Thymus (tissue), 11 donors: ENCODE results near the gene STEAP4. TPM values are rescaled to one million over a fixed set of nuclear protein-coding genes. Genes with fewer than 3 reads are reported as not detected.

ENCODE experiments used
- DNase-seq, 9 donors: peaks; one replicate each; pipeline ENCODE4 v3.0.0-alpha.2; 2013; ENCODE audit warnings: low spot score in 9 of 9, low read depth in 6 of 9, missing footprints in 1 of 9
- H3K27ac ChIP-seq, 2 donors: one replicate each; pipeline ENCODE4 v1.5.1; 2013; ENCODE audit warnings: control low read depth in 1 of 2, low read depth in 1 of 2, low read length in 1 of 2, mild to moderate bottlenecking in 1 of 2, moderate library complexity in 1 of 2
- H3K27me3 ChIP-seq, 2 donors: one replicate each; pipeline ENCODE4 v1.5.1; 2013; ENCODE audit warnings: low read length in 1 of 2; ENCODE audit not compliant: control insufficient read depth in 2 of 2, insufficient read depth in 1 of 2
- H3K36me3 ChIP-seq, 2 donors: one replicate each; pipeline ENCODE4 v1.5.1; 2013; ENCODE audit warnings: low read length in 1 of 2, mild to moderate bottlenecking in 1 of 2, moderate library complexity in 1 of 2; ENCODE audit not compliant: control insufficient read depth in 2 of 2, insufficient read depth in 2 of 2
- H3K4me1 ChIP-seq, 2 donors: one replicate each; pipeline ENCODE4 v1.5.1; 2013; ENCODE audit warnings: low read length in 2 of 2; ENCODE audit not compliant: control insufficient read depth in 2 of 2, insufficient read depth in 2 of 2
- H3K4me3 ChIP-seq, 2 donors: one replicate each; pipeline ENCODE4 v1.5.1; 2013; ENCODE audit warnings: low read length in 2 of 2, control low read depth in 1 of 2, mild to moderate bottlenecking in 1 of 2
- H3K9me3 ChIP-seq, 2 donors: one replicate each; pipeline ENCODE4 v1.5.1; 2013; ENCODE audit warnings: low read length in 1 of 2, mild to moderate bottlenecking in 1 of 2; ENCODE audit not compliant: control insufficient read depth in 2 of 2, insufficient read depth in 1 of 2
- WGBS: extraction: QIAGEN DNeasy Blood & Tissue Kit; methylation state at CpG from one replicate; pipeline ENCODE4 v1.1.7; 2013; 5-methylcytosine and 5-hydroxymethylcytosine counted together
- polyA plus RNA-seq: library from polyadenylated mRNA; stranded (reverse); fragments of 200-250 nt; gene quantifications from one replicate; pipeline ENCODE4 v1.2.3, GENCODE V29; 2013
- total RNA-seq: library from RNA; stranded (reverse); fragments of 120-200 nt; gene quantifications from one replicate; pipeline ENCODE4 v1.2.4, GENCODE V29; 2013
- donor health status: healthy.

The STEAP4 gene
- total and polyA plus RNA-seq, 2 donors = 0.38 to 7.9 TPM

DNA sequence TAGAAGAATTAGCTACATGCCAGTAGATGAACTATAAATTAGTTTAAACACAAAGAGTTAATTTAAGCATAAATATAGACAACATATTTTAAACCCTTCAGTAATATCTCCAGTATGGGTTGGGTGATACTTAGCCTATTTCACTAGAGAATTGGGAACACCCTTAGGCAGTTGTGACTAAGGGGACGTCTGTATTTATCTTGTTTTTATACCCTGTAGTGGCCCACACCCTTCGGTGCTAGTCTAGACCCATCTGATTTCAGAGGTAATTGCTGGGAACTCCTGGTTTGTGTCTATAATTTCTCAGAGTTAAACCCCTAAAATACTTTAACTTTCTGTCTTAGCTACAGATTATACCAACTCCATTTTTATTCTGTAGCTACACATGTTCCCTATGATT, 11.5 kb upstream of the STEAP4 start:
- no peaks in the 10 kb centered on the region for H3K4me1 ChIP-seq
- H3K27ac ChIP-seq = no peak overlapping the region
- no peaks in the 10 kb centered on the region for H3K36me3 ChIP-seq
- WGBS = 93% methylated on average over 2 of the region's 2 CpGs
- H3K4me3 ChIP-seq = no peak overlapping the region
- H3K27me3 ChIP-seq = no peaks in the 10 kb centered on the region
- no peak for DNase-seq
- no peaks in the 10 kb centered on the region for H3K9me3 ChIP-seq

GRCh38 chr7:88317422-88317821, 10.7 kb upstream of the STEAP4 start:
- no peaks in the 10 kb centered on the region for H3K9me3 ChIP-seq
- H3K27ac ChIP-seq = no peak overlapping the region
- WGBS = 95% methylated on average over 1 of the region's 1 CpG
- H3K27me3 ChIP-seq = no peaks in the 10 kb centered on the region
- H3K36me3 ChIP-seq = no peaks in the 10 kb centered on the region
- H3K4me3 ChIP-seq = no peak overlapping the region
- no peaks in the 10 kb centered on the region for H3K4me1 ChIP-seq
- no peak for DNase-seq

DNA sequence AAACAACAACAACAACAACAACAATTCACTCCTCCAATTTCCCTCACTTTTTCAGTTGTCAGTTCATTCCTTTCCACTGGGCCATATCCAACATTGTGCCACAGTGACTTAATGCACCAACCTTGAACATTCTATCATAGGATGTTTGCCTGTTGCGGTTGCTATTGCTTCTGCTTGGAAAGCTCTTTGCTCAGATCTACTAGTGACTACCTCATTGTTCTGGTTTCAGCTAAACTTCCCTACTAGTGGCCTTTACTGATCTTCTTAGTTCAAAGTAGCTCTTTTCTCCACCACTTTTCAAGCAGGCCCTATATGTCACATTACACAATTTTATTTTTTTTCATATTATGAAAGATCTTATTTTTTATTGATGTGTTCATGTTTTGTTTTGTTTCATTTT, 9.8 kb upstream of the STEAP4 start:
- WGBS = 99% methylated on average over 1 of the region's 1 CpG
- Histone ChIP-seq H3K4me3 (no peak overlapping the region), H3K9me3 (no peaks in the 10 kb centered on the region), H3K27ac (no peak overlapping the region), H3K27me3 (no peaks in the 10 kb centered on the region), H3K36me3 (no peaks in the 10 kb centered on the region), H3K4me1 (no peaks in the 10 kb centered on the region)
- no peak for DNase-seq

GRCh38 chr7:88315522-88315921, 8.8 kb upstream of the STEAP4 start:
- H3K4me1 ChIP-seq = no peaks in the 10 kb centered on the region
- WGBS = 73% methylated on average over 2 of the region's 2 CpGs

DNA sequence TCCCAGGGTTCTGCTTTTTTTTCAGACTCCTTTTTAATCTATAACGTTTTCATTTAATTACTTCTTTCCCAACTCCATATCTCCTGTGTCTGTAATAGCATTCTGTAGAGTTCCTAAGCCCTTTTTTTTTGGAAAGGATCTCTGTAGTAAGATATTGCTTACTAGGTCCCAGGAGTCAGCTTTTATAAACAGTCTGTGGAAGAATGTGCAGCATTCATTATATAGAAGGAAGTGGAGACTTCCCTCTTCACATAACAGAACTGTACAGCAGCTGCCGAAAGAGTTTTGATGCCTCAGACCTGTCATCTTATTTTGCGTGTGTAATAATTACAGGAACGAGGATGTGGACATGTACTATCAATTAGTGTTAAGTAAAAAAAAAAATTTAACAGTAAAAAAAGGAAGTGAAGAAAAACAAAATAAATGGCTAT, 7.4 kb upstream of the STEAP4 start:
- 9% methylated on average over 4 of the region's 4 CpGs for WGBS
- H3K4me1 ChIP-seq = no peaks in the 10 kb centered on the region
- H3K36me3 ChIP-seq = no peaks in the 10 kb centered on the region
- no peak overlapping the region for H3K4me3 ChIP-seq
- no peaks in the 10 kb centered on the region for H3K9me3 ChIP-seq
- no peak overlapping the region for H3K27ac ChIP-seq
- no peak for DNase-seq
- H3K27me3 ChIP-seq = no peaks in the 10 kb centered on the region

More at GRCh38 chr7:88315522-88315921, 8.8 kb upstream of the STEAP4 start:
- Histone ChIP-seq H3K27ac (no peak overlapping the region), H3K36me3 (no peaks in the 10 kb centered on the region), H3K27me3 (no peaks in the 10 kb centered on the region), H3K9me3 (no peaks in the 10 kb centered on the region), H3K4me3 (no peak overlapping the region)
- no peak for DNase-seq

- H3K4me3 ChIP-seq = no peak overlapping the region
- H3K27me3 ChIP-seq = peaks cover 4% of the 10 kb centered on the region in 2 donors
- no peaks in the 10 kb centered on the region for H3K36me3 ChIP-seq
- no peaks in the 10 kb centered on the region for H3K9me3 ChIP-seq
- WGBS = 94% methylated on average over 3 of the region's 3 CpGs
- H3K27ac ChIP-seq = no peak overlapping the region
- H3K4me1 ChIP-seq = no peaks in the 10 kb centered on the region
- DNase-seq = no peak
Measured at GRCh38 chr7:88312061-88312663, 5.5 kb upstream of the STEAP4 start.

DNA sequence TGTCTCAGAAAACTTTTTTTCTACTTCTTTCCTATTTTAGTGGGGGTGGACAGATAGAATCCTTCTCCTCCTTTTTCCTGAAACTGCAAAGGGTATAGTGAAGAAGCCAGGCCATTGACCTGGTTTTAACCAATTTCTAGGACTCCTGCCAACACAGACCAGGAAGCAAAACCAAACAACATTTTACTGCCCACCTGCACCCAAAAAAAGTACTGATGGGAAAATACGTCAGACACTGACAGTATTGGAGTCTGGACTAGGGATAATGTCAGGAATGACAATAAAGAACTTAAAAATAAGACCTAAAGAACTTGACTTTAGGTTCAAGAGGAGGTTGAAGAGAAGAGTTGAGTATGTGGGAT, 5.0 kb upstream of the STEAP4 start:
- H3K9me3 ChIP-seq = no peaks in the 10 kb centered on the region
- peaks cover 6 to 9% of the 10 kb centered on the region in 2 donors for H3K27me3 ChIP-seq
- no peak overlapping the region for H3K27ac ChIP-seq
- no peaks in the 10 kb centered on the region for H3K4me1 ChIP-seq
- no peaks in the 10 kb centered on the region for H3K36me3 ChIP-seq
- DNase-seq = no peak
- no peak overlapping the region for H3K4me3 ChIP-seq
- WGBS = 91% methylated on average over 1 of the region's 1 CpG

- H3K27ac ChIP-seq = peak overlapping the region in 1 of 2 donors; percentile 43
- no peaks in the 10 kb centered on the region for H3K36me3 ChIP-seq
- WGBS = 92% methylated on average over 4 of the region's 4 CpGs
- peaks cover 12 to 15% of the 10 kb centered on the region in 2 donors for H3K27me3 ChIP-seq
- H3K4me3 ChIP-seq = no peak overlapping the region
- H3K4me1 ChIP-seq = no peaks in the 10 kb centered on the region
- DNase-seq = no peak
- no peaks in the 10 kb centered on the region for H3K9me3 ChIP-seq
Measured at GRCh38 chr7:88310956-88311674, 4.4 kb upstream of the STEAP4 start.

DNA sequence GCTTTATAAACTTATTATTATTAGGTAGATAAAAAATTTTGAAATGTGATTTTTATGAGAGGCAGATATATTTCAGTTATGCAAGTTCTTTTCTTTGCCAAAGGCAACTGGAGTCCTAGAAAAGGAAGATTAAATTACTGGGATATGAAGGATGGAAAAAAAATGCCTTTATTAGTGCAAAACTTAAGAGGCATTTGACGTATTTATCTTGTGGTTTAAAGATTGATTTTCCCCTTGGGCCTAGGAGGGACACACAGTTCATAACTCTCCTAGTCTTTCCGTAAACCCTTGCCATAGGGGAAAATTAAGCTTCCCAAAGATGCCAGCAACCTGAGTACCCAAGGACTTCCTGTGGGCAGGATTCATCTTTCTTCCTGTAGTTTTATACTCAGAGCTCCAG, 3.1 kb upstream of the STEAP4 start:
- H3K36me3 ChIP-seq = no peaks in the 10 kb centered on the region
- H3K4me3 ChIP-seq = no peak overlapping the region
- H3K27ac ChIP-seq = no peak overlapping the region
- 95% methylated on average over 2 of the region's 2 CpGs for WGBS
- H3K4me1 ChIP-seq = no peaks in the 10 kb centered on the region
- H3K9me3 ChIP-seq = no peaks in the 10 kb centered on the region
- peaks cover 12 to 25% of the 10 kb centered on the region in 2 donors for H3K27me3 ChIP-seq
- no peak for DNase-seq
